Transverse colon (tissue), 4 donors: Measurements from ENCODE around the gene CISD2.

ENCODE experiments used
- CTCF ChIP-seq, 5 experiments: fragments of 200-600 bp in 3 of 5; fragments of 450-650 bp in 2 of 5; sonication (generic) in 3 of 5; IDR thresholded peaks; 1 replicate in 2 of 5; 2 replicates in 3 of 5; pipeline ENCODE4 v1.5.1; 2016 to 2017; ENCODE audit warnings: antibody characterized with exemption in 5 of 5, inconsistent platforms in 3 of 5, mild to moderate bottlenecking in 2 of 5, moderate library complexity in 1 of 5
- EP300 ChIP-seq: sonication (generic); formaldehyde crosslinking; IDR thresholded peaks from one replicate; pipeline ENCODE4 v1.6.1; 2017; ENCODE audit warnings: antibody characterized with exemption, low read depth
- POLR2A ChIP-seq: fragments of 450-650 bp; IDR thresholded peaks from one replicate; pipeline ENCODE4 v1.6.1; 2016; ENCODE audit warnings: antibody characterized with exemption, mild to moderate bottlenecking, moderate library complexity
- POLR2AphosphoS5 ChIP-seq, 3 donors: sonication (generic); formaldehyde crosslinking; IDR thresholded peaks; one replicate each; pipeline ENCODE4 v1.6.1; 2016; ENCODE audit warnings: antibody characterized with exemption in 3 of 3

GRCh38 chr4:102832105-102832504 lies 36.7 kb upstream of the CISD2 start:
- TF ChIP-seq CTCF (IDR thresholded peaks at IDR 0.05) (no peak), POLR2AphosphoS5 (IDR thresholded peaks at IDR 0.05) (no peak), POLR2A (no peak), EP300 (no peak)
